Measurements from ENCODE around the gene LSM4.

LSM4 gene

DNA sequence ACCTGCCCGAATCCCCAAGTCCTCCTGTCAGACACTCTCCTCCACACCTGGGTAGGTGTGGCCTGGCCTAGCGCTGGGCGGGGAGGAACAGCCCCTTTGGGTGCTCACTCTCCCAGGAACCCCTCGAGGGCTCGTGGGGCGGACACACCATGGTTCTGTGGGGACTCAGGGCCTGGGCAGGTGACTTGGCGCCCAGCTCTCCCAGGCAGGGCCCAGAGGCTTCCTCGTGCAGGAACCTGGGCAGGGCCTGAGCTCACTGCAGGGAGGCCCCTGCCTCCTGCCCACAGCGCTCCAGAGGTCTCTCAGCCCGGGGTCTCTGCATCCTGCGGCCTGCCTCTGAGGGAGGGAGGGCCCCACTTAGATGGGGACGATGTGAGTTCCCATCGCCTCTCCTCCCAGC is 11.9 kb downstream of the LSM4 start:
- DNase-seq: no peak

GRCh38 chr19:18310118-18310909 is 12.6 kb downstream of the LSM4 start:
- no peak for DNase-seq

- DNase-seq: no peak
Observed at GRCh38 chr19:18309525-18310064, 13.3 kb downstream of the LSM4 start.

- no peak for DNase-seq
Observed at GRCh38 chr19:18308948-18309325, 13.9 kb downstream of the LSM4 start.

GRCh38 chr19:18308051-18308947 is 14.6 kb downstream of the LSM4 start:
- no peak for DNase-seq

- DNase-seq: peak in 1 of 2 donors; percentile 65
Observed at GRCh38 chr19:18307271-18307681, 15.6 kb downstream of the LSM4 start.

DNA sequence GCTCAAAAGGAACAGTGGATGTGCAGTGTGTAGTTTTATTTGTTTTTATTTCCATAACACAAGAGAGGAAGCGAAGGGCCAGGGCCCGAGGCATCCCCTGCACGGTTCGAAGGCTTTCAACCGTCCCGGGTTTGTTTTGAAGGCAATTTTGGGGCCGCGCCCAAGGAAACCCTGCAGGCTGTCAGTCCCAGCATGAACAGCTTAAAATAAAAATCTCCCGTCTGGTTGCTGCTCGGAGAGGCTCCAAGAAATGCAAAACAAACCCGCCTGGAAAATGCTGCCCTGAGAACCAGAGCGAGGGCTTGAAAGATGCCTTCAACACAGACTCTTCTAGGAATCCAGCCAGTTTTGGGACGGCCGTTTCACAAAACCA is 16.0 kb downstream of the LSM4 start:
- DNase-seq: no peak

- DNase-seq: no peak
Observed at GRCh38 chr19:18306209-18306887, 16.5 kb downstream of the LSM4 start.

- peak; percentile 81 to 85 for DNase-seq
Observed at GRCh38 chr19:18304458-18305310, 18.2 kb downstream of the LSM4 start.

GRCh38 chr19:18304208-18304457 is 18.7 kb downstream of the LSM4 start:
- no peak for DNase-seq

GRCh38 chr19:18301718-18302111 is 21.2 kb downstream of the LSM4 start:
- DNase-seq: no peak

GRCh38 chr19:18300930-18301717 is 21.8 kb downstream of the LSM4 start:
- DNase-seq: no peak

DNA sequence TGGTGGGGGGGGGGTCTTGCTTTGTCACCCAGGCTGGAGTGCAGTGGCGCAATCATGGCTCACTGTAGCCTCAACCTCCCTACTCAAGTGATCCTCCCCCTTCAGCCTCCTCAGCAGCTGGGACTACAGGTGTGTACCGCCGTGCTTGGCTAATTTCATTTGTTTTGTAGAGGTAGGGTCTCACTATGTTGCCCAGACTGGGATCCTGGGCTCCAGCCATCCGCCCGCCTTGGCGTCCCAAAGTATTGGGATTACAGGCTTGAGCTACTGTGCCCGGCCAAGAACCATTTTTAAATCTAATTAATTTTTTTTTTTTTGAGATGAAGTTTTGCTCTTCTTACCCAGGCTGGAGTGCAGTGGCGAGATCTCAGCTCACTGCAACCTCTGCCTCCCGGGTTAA is 23.2 kb downstream of the LSM4 start:
- DNase-seq: no peak

GRCh38 chr19:18298601-18299000 is 24.3 kb downstream of the LSM4 start:
- DNase-seq: no peak

DNA sequence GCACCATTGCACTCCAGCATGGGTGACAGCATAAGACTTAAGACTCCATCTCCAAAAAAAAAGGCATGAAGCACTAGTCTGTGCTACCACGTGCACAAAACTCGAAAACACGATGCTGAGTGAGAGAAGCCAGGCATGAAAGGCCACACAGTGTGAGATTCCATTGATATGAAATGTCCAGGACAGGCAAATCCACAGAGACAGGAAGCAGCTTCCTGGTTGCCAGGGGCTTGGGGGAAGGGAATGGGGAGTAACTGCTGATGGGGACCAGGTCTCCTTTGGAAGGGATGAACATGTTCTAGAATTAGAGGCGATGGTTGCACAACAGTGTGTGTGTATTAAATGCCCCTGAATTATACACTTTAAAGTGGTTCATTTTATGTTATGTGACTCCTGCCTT is 25.6 kb downstream of the LSM4 start:
- no peak for DNase-seq

DNA sequence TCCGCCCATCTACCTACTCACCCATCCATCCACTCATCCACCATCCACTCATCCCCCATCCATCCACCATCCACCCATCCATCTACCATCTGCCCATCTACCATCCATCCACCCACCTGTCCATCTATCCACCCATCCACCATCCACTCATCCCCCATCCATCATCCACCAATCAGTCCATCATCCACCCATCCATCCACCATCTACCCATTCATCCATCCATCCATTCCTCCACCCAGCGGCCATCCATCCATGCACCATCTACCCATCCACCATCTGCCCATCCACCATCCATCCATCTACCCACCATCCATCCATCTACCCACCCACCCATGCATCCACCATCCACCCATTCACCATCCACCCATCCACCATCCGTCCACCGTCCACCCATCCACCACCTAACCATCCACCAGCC is 27.8 kb downstream of the LSM4 start:
- no peak for DNase-seq

GRCh38 chr19:18294467-18294864 is 28.4 kb downstream of the LSM4 start:
- DNase-seq: peak; percentile 92 to 94

DNA sequence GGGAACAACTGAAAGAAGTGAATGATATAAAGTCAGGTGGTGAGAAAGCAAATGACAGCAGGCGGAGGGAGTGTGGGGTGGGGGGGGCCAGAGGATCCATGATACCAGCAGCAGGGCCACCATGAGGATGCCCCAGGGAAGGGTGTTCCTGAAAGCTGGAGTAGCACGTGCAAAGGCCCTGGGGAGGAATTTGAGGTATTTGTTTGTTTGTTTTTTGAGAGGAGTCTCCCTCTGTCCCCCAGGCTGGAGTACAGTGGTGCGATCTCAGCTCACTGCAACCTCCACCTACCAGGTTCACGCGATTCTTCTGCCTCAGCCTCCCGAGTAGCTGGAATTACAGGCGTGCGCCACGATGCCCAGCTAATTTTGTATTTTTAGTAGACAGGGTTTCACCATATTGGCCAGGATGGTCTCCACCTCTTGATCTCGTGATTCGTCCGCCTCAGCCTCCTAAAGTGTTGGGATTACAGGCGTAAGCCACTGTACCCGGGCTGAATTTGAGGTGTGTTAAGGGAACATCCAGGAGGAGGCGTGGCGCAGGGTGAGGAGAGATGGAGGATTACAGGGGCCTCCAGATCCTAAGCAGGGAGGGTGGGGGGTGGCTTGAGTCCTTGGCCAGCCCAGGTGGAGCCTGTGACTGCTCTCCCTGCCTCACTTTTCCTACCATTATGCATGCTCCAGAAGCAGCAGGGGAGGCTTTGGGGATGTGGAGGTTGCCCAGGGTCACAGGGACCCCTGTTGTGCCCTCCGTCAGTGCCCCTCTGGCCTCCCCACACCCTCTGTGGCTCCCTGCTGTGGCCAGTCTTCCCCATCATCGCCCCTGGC is 29.0 kb downstream of the LSM4 start:
- no peak for DNase-seq

- peak; percentile 40 to 61 for DNase-seq
Observed at GRCh38 chr19:18292810-18293641, 29.9 kb downstream of the LSM4 start.

GRCh38 chr19:18292462-18292809 is 30.4 kb downstream of the LSM4 start:
- DNase-seq: peak in 1 of 2 donors; percentile 42

Data from CD4-positive, alpha-beta T cell treated with Interferon alpha-2 for 1 hour (primary cell).